HL-60/S4 treated with retinoic acid at 250 ng/mL for 4 days and 3 days (cell line): Measurements from ENCODE around the gene DAB2IP.
"Not testable (repeated sequence)": the region's sequence is repeated elsewhere in the genome, so short reads cannot be mapped to it uniquely, and the experiment has no call there.

Experiments used
- in situ Hi-C: fragments of 300-500 bp; cut with MboI; formaldehyde crosslinking; loops from 2 replicates; pipeline ENCODE4 v1.7.0; 2022; ENCODE audit warnings: low sequenced_read_pairs

Gene DAB2IP

GRCh38 chr9:121643473-121643872 is 8.0 kb upstream of the DAB2IP start:
- in situ Hi-C loops: no loop called here

GRCh38 chr9:121644040-121644439 is 7.4 kb upstream of the DAB2IP start:
- in situ Hi-C loops: not testable (repeated sequence)

GRCh38 chr9:121645003-121645402 is 6.4 kb upstream of the DAB2IP start:
- in situ Hi-C loops: no loop called here

GRCh38 chr9:121645853-121646807 is 5.3 kb upstream of the DAB2IP start:
- in situ Hi-C loops: no loop called here

GRCh38 chr9:121646992-121647391 is 4.4 kb upstream of the DAB2IP start:
- in situ Hi-C loops: no loop called here

- in situ Hi-C loops: no loop called here
Observed at GRCh38 chr9:121648172-121648571, 3.3 kb upstream of the DAB2IP start.

- in situ Hi-C loops: no loop called here
Observed at GRCh38 chr9:121648799-121649198, 2.6 kb upstream of the DAB2IP start.

GRCh38 chr9:121649476-121650216 is 1.8 kb upstream of the DAB2IP start:
- in situ Hi-C loops: no loop called here

GRCh38 chr9:121650217-121651007 is 1.0 kb upstream of the DAB2IP start:
- in situ Hi-C loops: no loop called here

GRCh38 chr9:121651008-121651294 is 483 bp upstream of the DAB2IP start:
- in situ Hi-C loops: no loop called here

GRCh38 chr9:121652021-121652837 is 795 bp downstream of the DAB2IP start:
- in situ Hi-C loops: no loop called here

- in situ Hi-C loops: no loop called here
Observed at GRCh38 chr9:121652838-121653231, 1.4 kb downstream of the DAB2IP start.

- in situ Hi-C loops: no loop called here
Observed at GRCh38 chr9:121654499-121655140, 3.2 kb downstream of the DAB2IP start.

GRCh38 chr9:121655231-121655755 is 3.9 kb downstream of the DAB2IP start:
- in situ Hi-C loops: no loop called here

GRCh38 chr9:121656941-121657470 is 5.6 kb downstream of the DAB2IP start:
- in situ Hi-C loops: no loop called here

GRCh38 chr9:121658166-121658565 is 6.7 kb downstream of the DAB2IP start:
- in situ Hi-C loops: no loop called here

GRCh38 chr9:121658591-121658990 is 7.2 kb downstream of the DAB2IP start:
- in situ Hi-C loops: no loop called here

- in situ Hi-C loops: no loop called here
Observed at GRCh38 chr9:121660367-121660766, 8.9 kb downstream of the DAB2IP start.

GRCh38 chr9:121660876-121661275 is 9.4 kb downstream of the DAB2IP start:
- in situ Hi-C loops: no loop called here

- in situ Hi-C loops: no loop called here
Observed at GRCh38 chr9:121661328-121661727, 9.9 kb downstream of the DAB2IP start.
